GM04504 (cell line): ENCODE data around the gene LRRIQ4.
A peak's percentile ranks its signal among the peaks of the same experiment; 100 is the strongest.

Experiments used
- DNase-seq: peaks from one replicate; pipeline ENCODE4 v3.0.0-alpha.2; 2012; ENCODE audit warnings: low read depth

Gene LRRIQ4

GRCh38 chr3:169812332-169813235 is at the start of gene LRRIQ4, which contains the start of gene LRRC34:
TSS of gene LRRIQ4 (plus strand) at chr3:169812870. CDS start at chr3:169821922, 9,052 bp downstream.
TSS of gene LRRC34 (minus strand) at chr3:169812904. CDS start at chr3:169812548, 356 bp downstream.
- DNase-seq: peak; percentile 59

- DNase-seq: no peak
These were observed 48.3 kb upstream of the LRRIQ4 start for GRCh38 chr3:169764312-169764881.

- peak; percentile 85 for DNase-seq
These were observed 47.6 kb upstream of the LRRIQ4 start, which contains the start of gene TERC for GRCh38 chr3:169764882-169765612. TSS of gene TERC (minus strand) at chr3:169765060.

GRCh38 chr3:169769287-169770181 is 43.1 kb upstream of the LRRIQ4 start, which contains the start of gene ACTRT3:
TSS of gene ACTRT3 (minus strand) at chr3:169769561. CDS start at chr3:169769520, 41 bp downstream.
- no peak for DNase-seq

- DNase-seq: no peak
These were observed 41.0 kb upstream of the LRRIQ4 start for GRCh38 chr3:169771497-169772304.

GRCh38 chr3:169772305-169772896 is 40.3 kb upstream of the LRRIQ4 start:
- peak; percentile 51 for DNase-seq

GRCh38 chr3:169772897-169773816 is 39.5 kb upstream of the LRRIQ4 start, which contains the start of gene MYNN:
TSS of gene MYNN (plus strand) at chr3:169773396. CDS start at chr3:169774296, 900 bp downstream.
- peak; percentile 79 for DNase-seq

- DNase-seq: no peak
These were observed 38.5 kb upstream of the LRRIQ4 start for GRCh38 chr3:169774186-169774585.

GRCh38 chr3:169777822-169778221 is 34.8 kb upstream of the LRRIQ4 start:
- no peak for DNase-seq

GRCh38 chr3:169780742-169781141 is 31.9 kb upstream of the LRRIQ4 start:
- DNase-seq: no peak

- no peak for DNase-seq
These were observed 31.3 kb upstream of the LRRIQ4 start for GRCh38 chr3:169781209-169781855.

GRCh38 chr3:169787120-169787519 is 25.6 kb upstream of the LRRIQ4 start:
- no peak for DNase-seq

GRCh38 chr3:169787791-169788190 is 24.9 kb upstream of the LRRIQ4 start:
- DNase-seq: no peak

- no peak for DNase-seq
These were observed 22.5 kb upstream of the LRRIQ4 start for GRCh38 chr3:169790219-169790618.

- DNase-seq: no peak
These were observed 21.8 kb upstream of the LRRIQ4 start for GRCh38 chr3:169790687-169791429.

- no peak for DNase-seq
These were observed 20.3 kb upstream of the LRRIQ4 start for GRCh38 chr3:169792359-169792758.

GRCh38 chr3:169804681-169805080 is 8.0 kb upstream of the LRRIQ4 start:
- DNase-seq: no peak
